Activated effector memory CD4-positive, alpha-beta T cell treated with anti-CD3 and anti-CD28 coated beads, Interleukin-2, amount 50 U/mL, for 16 hours (primary cell): ENCODE results near the gene EMC9.

ENCODE experiments used
- DNase-seq: peaks from one replicate; pipeline ENCODE4 v3.0.0-alpha.2; 2020

EMC9 gene

GRCh38 chr14:24141097-24141880 is at the start of gene EMC9:
Gene EMC9, minus strand, starts transcription at chr14:24141591. Its CDS starts 287 bp downstream, at chr14:24141304.
- DNase-seq, result peak; percentile 100

- DNase-seq, result no peak
Observed at GRCh38 chr14:24190416-24190815, 49.0 kb upstream of the EMC9 start.

- no peak for DNase-seq
Observed at GRCh38 chr14:24189460-24189859, 48.1 kb upstream of the EMC9 start.

- DNase-seq, result no peak
Observed at GRCh38 chr14:24189059-24189375, 47.6 kb upstream of the EMC9 start.

GRCh38 chr14:24188251-24189058 is 47.1 kb upstream of the EMC9 start, which contains the start of gene IPO4:
Gene IPO4, minus strand, starts transcription at chr14:24188816. Its CDS starts 29 bp downstream, at chr14:24188787.
- peak; percentile 98 for DNase-seq

GRCh38 chr14:24187539-24187915 is 46.1 kb upstream of the EMC9 start:
- DNase-seq, result no peak

GRCh38 chr14:24186831-24187538 is 45.6 kb upstream of the EMC9 start:
- no peak for DNase-seq

- DNase-seq, result no peak
Observed at GRCh38 chr14:24185741-24186140, 44.4 kb upstream of the EMC9 start.

- no peak for DNase-seq
Observed at GRCh38 chr14:24185026-24185425, 43.6 kb upstream of the EMC9 start.

GRCh38 chr14:24184104-24184970 is 42.9 kb upstream of the EMC9 start:
- DNase-seq, result no peak

- DNase-seq, result no peak
Observed at GRCh38 chr14:24183014-24183481, 41.7 kb upstream of the EMC9 start.

- peak; percentile 60 for DNase-seq
Observed at GRCh38 chr14:24182110-24182882, 40.9 kb upstream of the EMC9 start.

GRCh38 chr14:24181371-24182077 is 40.1 kb upstream of the EMC9 start:
- no peak for DNase-seq

- DNase-seq, result no peak
Observed at GRCh38 chr14:24179961-24180796, 38.8 kb upstream of the EMC9 start.

GRCh38 chr14:24179294-24179960 is 38.0 kb upstream of the EMC9 start:
- DNase-seq, result no peak

GRCh38 chr14:24178399-24179178 is 37.2 kb upstream of the EMC9 start:
- no peak for DNase-seq

GRCh38 chr14:24177891-24178290 is 36.5 kb upstream of the EMC9 start:
- no peak for DNase-seq

GRCh38 chr14:24177041-24177825 is 35.8 kb upstream of the EMC9 start:
- DNase-seq, result no peak
